ENCODE results near the gene EXOSC3. TPM values are rescaled to one million over a fixed set of nuclear protein-coding genes. Genes with fewer than 3 reads are reported as not detected.

Gene EXOSC3
- total and polyA plus RNA-seq, 9 of the 15 experiments (the other 6 are each of a cell fraction or from before 2014, with no cell fraction given): 18.5 to 266 (median 114) TPM

GRCh38 chr9:37747271-37747753 lies 37.6 kb downstream of the EXOSC3 start:
- no TSS peak for BruUV-seq (replicated peaks)
- H3K4me1 ChIP-seq (replicated peaks in 1 of 2; ENCODE audit: control insufficient read depth in 2 of 2, insufficient read depth in 2 of 2, low read length in 2 of 2): peaks cover 11 to 17% of the 10 kb centered on the region in 2 experiments; a peak in 4 of 5 replicates
- H3K9me3 ChIP-seq (replicated peaks; ENCODE audit: control insufficient read depth, insufficient read depth, low read depth, low read length): no peaks in the 10 kb centered on the region
- intact Hi-C loops (cut with micrococcal nuclease): loop anchor here (1.0 to 10.0 kb wide), 7 partner anchors 37 to 616 kb away; partner anchors contain the start of genes SHB, SLC25A51 and TOMM5
- H4K20me1 ChIP-seq (replicated peaks; ENCODE audit: control insufficient read depth, insufficient read depth, low read length): no peaks in the 10 kb centered on the region
- H3K4me3 ChIP-seq: no peak overlapping the region
- WGBS (ENCODE audit: insufficient coverage, low coverage, missing lambda C conversion rate): 18% methylated on average over 3 of the region's 3 CpGs
- DNase-seq (ENCODE audit: extremely low read depth in 1 of 4, low spot score in 3 of 4) (peak; percentile 87 to 89 (median 87)), FAIRE-seq (peak; percentile 91), ATAC-seq (peak; percentile 91)
- H3K27me3 ChIP-seq (ENCODE audit: control insufficient read depth in 2 of 2, insufficient read depth in 2 of 2, low read length in 2 of 2): peaks cover 0 to 16% of the 10 kb centered on the region in 2 experiments; a peak in 3 of 5 replicates
- peak overlapping the region; percentile 61 for H2AFZ ChIP-seq (ENCODE audit: low read depth, low read length)
- H3K9ac ChIP-seq (ENCODE audit: insufficient read depth in 1 of 2, low read depth in 2 of 2, low read length in 2 of 2): no peak overlapping the region
- in situ Hi-C loops (cut with MboI): loop anchor here (25.0 kb wide), 1 partner anchor 615 kb away; no protein-coding TSS in a partner anchor
- POLR2A ChIA-PET: interaction anchor here (0.8 kb wide), 1 partner anchor 16 kb away, joined by 3 read pairs; no protein-coding TSS in a partner anchor
- H3K27ac ChIP-seq (ENCODE audit: extremely low read depth, low read depth, low read length): no peak overlapping the region
- no peak overlapping the region for H3K4me2 ChIP-seq (ENCODE audit: insufficient read depth, low read length)
- H3K36me3 ChIP-seq (ENCODE audit: control insufficient read depth, insufficient read depth, low read length): no peaks in the 10 kb centered on the region
- CTCF ChIA-PET (ENCODE audit: low intra/inter-chr PET ratio): interaction anchor here (1.0 to 1.4 kb wide), 4 partner anchors 157 to 516 kb away, joined by 3 to 4 read pairs (median 4); partner anchors contain the start of gene SLC25A51
- H3K79me2 ChIP-seq (ENCODE audit: control insufficient read depth, insufficient read depth, low read length): no peaks in the 10 kb centered on the region
- no peaks in the 10 kb centered on the region for H3K9me1 ChIP-seq (ENCODE audit: control insufficient read depth, insufficient read depth, low read length)
- TF ChIP-seq FOSL1 (tag; conservative IDR thresholded peaks at IDR 0.05) (0 out of 2 replicates have a peak, but pooled peaks have one; percentile 20), CBX3 (IDR thresholded peaks at IDR 0.05; ENCODE audit: borderline replicate concordance in 1 of 2, low read length in 2 of 2) (0 out of 3 replicates have a peak, but pooled peaks of 1 of the 2 experiments have one; percentile 16), ASH1L (IDR thresholded peaks at IDR 0.05; ENCODE audit: borderline replicate concordance, low read depth, partially characterized antibody) (no peak), MGA (IDR thresholded peaks at IDR 0.05) (0 out of 2 replicates have a peak, but pooled peaks have one; percentile 33)

All from K562 (cell line).